Right lobe of liver (tissue), 4 donors: ENCODE data around the gene ACTN1.

Experiments used
- POLR2A ChIP-seq: fragments of 450-650 bp; IDR thresholded peaks from one replicate; pipeline ENCODE4 v1.6.1; 2017; ENCODE audit warnings: antibody characterized with exemption, mild to moderate bottlenecking
- TF ChIP-seq, protein P1 (sequence below), 4 donors: fragments of 200-600 bp in 3 of 4; fragments of 450-650 bp in 1 of 4; IDR thresholded peaks; one replicate each; pipeline versions ENCODE4 v1.5.1 to v1.8.0; 2016 to 2022; ENCODE audit warnings: antibody characterized with exemption in 4 of 4, mild to moderate bottlenecking in 2 of 4
- donor health status: DM: no; HTN: no; CAD: no.
- donor health status: DM: no; HTN: no; CAD: no.
- donor health status: DM: no; HTN: yes; CAD: no.

DNA sequence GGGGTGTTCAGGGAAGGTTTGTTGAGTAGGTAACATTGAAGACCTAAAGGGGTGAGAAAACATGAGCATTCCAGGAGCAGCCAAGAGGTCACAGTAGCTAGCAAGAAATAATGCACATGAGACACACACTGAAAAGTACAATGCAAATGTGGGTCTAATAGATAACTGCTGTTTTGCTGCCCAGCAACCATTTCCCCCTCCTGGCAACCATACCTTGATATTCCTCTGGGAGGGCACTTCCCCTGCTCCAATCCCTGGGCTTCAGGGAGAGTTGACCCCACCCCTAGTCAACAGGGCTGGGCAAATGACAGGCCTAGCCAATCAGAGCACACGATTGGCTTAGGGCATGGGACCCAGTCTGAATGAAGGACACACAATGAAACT lies 8.5 kb upstream of the ACTN1 start:
- TF ChIP-seq POLR2A: no peak
- TF ChIP-seq, protein P1, sequence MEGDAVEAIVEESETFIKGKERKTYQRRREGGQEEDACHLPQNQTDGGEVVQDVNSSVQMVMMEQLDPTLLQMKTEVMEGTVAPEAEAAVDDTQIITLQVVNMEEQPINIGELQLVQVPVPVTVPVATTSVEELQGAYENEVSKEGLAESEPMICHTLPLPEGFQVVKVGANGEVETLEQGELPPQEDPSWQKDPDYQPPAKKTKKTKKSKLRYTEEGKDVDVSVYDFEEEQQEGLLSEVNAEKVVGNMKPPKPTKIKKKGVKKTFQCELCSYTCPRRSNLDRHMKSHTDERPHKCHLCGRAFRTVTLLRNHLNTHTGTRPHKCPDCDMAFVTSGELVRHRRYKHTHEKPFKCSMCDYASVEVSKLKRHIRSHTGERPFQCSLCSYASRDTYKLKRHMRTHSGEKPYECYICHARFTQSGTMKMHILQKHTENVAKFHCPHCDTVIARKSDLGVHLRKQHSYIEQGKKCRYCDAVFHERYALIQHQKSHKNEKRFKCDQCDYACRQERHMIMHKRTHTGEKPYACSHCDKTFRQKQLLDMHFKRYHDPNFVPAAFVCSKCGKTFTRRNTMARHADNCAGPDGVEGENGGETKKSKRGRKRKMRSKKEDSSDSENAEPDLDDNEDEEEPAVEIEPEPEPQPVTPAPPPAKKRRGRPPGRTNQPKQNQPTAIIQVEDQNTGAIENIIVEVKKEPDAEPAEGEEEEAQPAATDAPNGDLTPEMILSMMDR (IDR thresholded peaks at IDR 0.05): no peak
